ENCODE data around the gene CFAP299.

CFAP299 gene

GRCh38 chr4:80897537-80898303 lies 562.2 kb downstream of the CFAP299 start:
- DNase-seq (ENCODE audit: low read depth, low spot score) = no peak
- no peaks in the 10 kb centered on the region for H3K4me1 ChIP-seq (ENCODE audit: control insufficient read depth, insufficient read depth, low read length)
- no peaks in the 10 kb centered on the region for H3K9me3 ChIP-seq (ENCODE audit: control insufficient read depth, insufficient read depth, low read length)
- no CpG with 5 or more reads among the region's 5 CpGs for WGBS (ENCODE audit: insufficient coverage, insufficient read length)
- no peaks in the 10 kb centered on the region for H3K27me3 ChIP-seq (ENCODE audit: control insufficient read depth, insufficient read depth, low read length)
- no peak overlapping the region for H3K4me3 ChIP-seq (ENCODE audit: low read length)
- no peak overlapping the region for H3K27ac ChIP-seq (ENCODE audit: low read length)
- H3K36me3 ChIP-seq (ENCODE audit: control insufficient read depth, insufficient read depth, low read length) = no peaks in the 10 kb centered on the region

GRCh38 chr4:80900908-80901307 lies 565.4 kb downstream of the CFAP299 start:
- no peaks in the 10 kb centered on the region for H3K27me3 ChIP-seq (ENCODE audit: control insufficient read depth, insufficient read depth, low read length)
- no CpG with 5 or more reads among the region's 2 CpGs for WGBS (ENCODE audit: insufficient coverage, insufficient read length)
- no peaks in the 10 kb centered on the region for H3K36me3 ChIP-seq (ENCODE audit: control insufficient read depth, insufficient read depth, low read length)
- H3K4me1 ChIP-seq (ENCODE audit: control insufficient read depth, insufficient read depth, low read length) = no peaks in the 10 kb centered on the region
- no peak overlapping the region for H3K27ac ChIP-seq (ENCODE audit: low read length)
- no peaks in the 10 kb centered on the region for H3K9me3 ChIP-seq (ENCODE audit: control insufficient read depth, insufficient read depth, low read length)
- DNase-seq (ENCODE audit: low read depth, low spot score) = no peak
- no peak overlapping the region for H3K4me3 ChIP-seq (ENCODE audit: low read length)

- Histone ChIP-seq H3K27me3 (ENCODE audit: control insufficient read depth, insufficient read depth, low read length) (no peaks in the 10 kb centered on the region), H3K27ac (ENCODE audit: low read length) (no peak overlapping the region), H3K9me3 (ENCODE audit: control insufficient read depth, insufficient read depth, low read length) (no peaks in the 10 kb centered on the region), H3K4me3 (ENCODE audit: low read length) (no peak overlapping the region), H3K4me1 (ENCODE audit: control insufficient read depth, insufficient read depth, low read length) (no peaks in the 10 kb centered on the region), H3K36me3 (ENCODE audit: control insufficient read depth, insufficient read depth, low read length) (no peaks in the 10 kb centered on the region)
- no peak for DNase-seq (ENCODE audit: low read depth, low spot score)
These were observed 567.5 kb downstream of the CFAP299 start for GRCh38 chr4:80903020-80903419.

GRCh38 chr4:80909938-80910337 lies 574.4 kb downstream of the CFAP299 start:
- H3K4me3 ChIP-seq (ENCODE audit: low read length) = no peak overlapping the region
- DNase-seq (ENCODE audit: low read depth, low spot score) = no peak
- no peak overlapping the region for H3K27ac ChIP-seq (ENCODE audit: low read length)
- no peaks in the 10 kb centered on the region for H3K27me3 ChIP-seq (ENCODE audit: control insufficient read depth, insufficient read depth, low read length)
- WGBS (ENCODE audit: insufficient coverage, insufficient read length) = no CpG with 5 or more reads among the region's 1 CpG
- H3K36me3 ChIP-seq (ENCODE audit: control insufficient read depth, insufficient read depth, low read length) = no peaks in the 10 kb centered on the region
- H3K9me3 ChIP-seq (ENCODE audit: control insufficient read depth, insufficient read depth, low read length) = no peaks in the 10 kb centered on the region
- H3K4me1 ChIP-seq (ENCODE audit: control insufficient read depth, insufficient read depth, low read length) = no peaks in the 10 kb centered on the region

GRCh38 chr4:80911458-80911857 lies 575.9 kb downstream of the CFAP299 start:
- no peaks in the 10 kb centered on the region for H3K9me3 ChIP-seq (ENCODE audit: control insufficient read depth, insufficient read depth, low read length)
- H3K36me3 ChIP-seq (ENCODE audit: control insufficient read depth, insufficient read depth, low read length) = no peaks in the 10 kb centered on the region
- no peak for DNase-seq (ENCODE audit: low read depth, low spot score)
- H3K4me3 ChIP-seq (ENCODE audit: low read length) = no peak overlapping the region
- no peaks in the 10 kb centered on the region for H3K4me1 ChIP-seq (ENCODE audit: control insufficient read depth, insufficient read depth, low read length)
- no peak overlapping the region for H3K27ac ChIP-seq (ENCODE audit: low read length)
- H3K27me3 ChIP-seq (ENCODE audit: control insufficient read depth, insufficient read depth, low read length) = no peaks in the 10 kb centered on the region

- H3K27ac ChIP-seq (ENCODE audit: low read length) = no peak overlapping the region
- no peaks in the 10 kb centered on the region for H3K27me3 ChIP-seq (ENCODE audit: control insufficient read depth, insufficient read depth, low read length)
- H3K4me1 ChIP-seq (ENCODE audit: control insufficient read depth, insufficient read depth, low read length) = no peaks in the 10 kb centered on the region
- no peak for DNase-seq (ENCODE audit: low read depth, low spot score)
- H3K4me3 ChIP-seq (ENCODE audit: low read length) = no peak overlapping the region
- no peaks in the 10 kb centered on the region for H3K36me3 ChIP-seq (ENCODE audit: control insufficient read depth, insufficient read depth, low read length)
- no CpG with 5 or more reads among the region's 7 CpGs for WGBS (ENCODE audit: insufficient coverage, insufficient read length)
- H3K9me3 ChIP-seq (ENCODE audit: control insufficient read depth, insufficient read depth, low read length) = no peaks in the 10 kb centered on the region
These were observed 576.8 kb downstream of the CFAP299 start for GRCh38 chr4:80912350-80912749.

- H3K4me3 ChIP-seq (ENCODE audit: low read length) = no peak overlapping the region
- no peaks in the 10 kb centered on the region for H3K27me3 ChIP-seq (ENCODE audit: control insufficient read depth, insufficient read depth, low read length)
- H3K27ac ChIP-seq (ENCODE audit: low read length) = no peak overlapping the region
- no CpG with 5 or more reads among the region's 3 CpGs for WGBS (ENCODE audit: insufficient coverage, insufficient read length)
- DNase-seq (ENCODE audit: low read depth, low spot score) = no peak
- no peaks in the 10 kb centered on the region for H3K4me1 ChIP-seq (ENCODE audit: control insufficient read depth, insufficient read depth, low read length)
- H3K36me3 ChIP-seq (ENCODE audit: control insufficient read depth, insufficient read depth, low read length) = no peaks in the 10 kb centered on the region
- no peaks in the 10 kb centered on the region for H3K9me3 ChIP-seq (ENCODE audit: control insufficient read depth, insufficient read depth, low read length)
These were observed 577.9 kb downstream of the CFAP299 start for GRCh38 chr4:80913381-80913780.

- no peaks in the 10 kb centered on the region for H3K27me3 ChIP-seq (ENCODE audit: control insufficient read depth, insufficient read depth, low read length)
- no peaks in the 10 kb centered on the region for H3K4me1 ChIP-seq (ENCODE audit: control insufficient read depth, insufficient read depth, low read length)
- no peak for DNase-seq (ENCODE audit: low read depth, low spot score)
- no peak overlapping the region for H3K4me3 ChIP-seq (ENCODE audit: low read length)
- H3K36me3 ChIP-seq (ENCODE audit: control insufficient read depth, insufficient read depth, low read length) = no peaks in the 10 kb centered on the region
- H3K27ac ChIP-seq (ENCODE audit: low read length) = no peak overlapping the region
- WGBS (ENCODE audit: insufficient coverage, insufficient read length) = no CpG with 5 or more reads among the region's 3 CpGs
- no peaks in the 10 kb centered on the region for H3K9me3 ChIP-seq (ENCODE audit: control insufficient read depth, insufficient read depth, low read length)
These were observed 581.2 kb downstream of the CFAP299 start for GRCh38 chr4:80916770-80917169.

GRCh38 chr4:80918004-80918403 lies 582.5 kb downstream of the CFAP299 start:
- Histone ChIP-seq H3K27me3 (ENCODE audit: control insufficient read depth, insufficient read depth, low read length) (no peaks in the 10 kb centered on the region), H3K4me1 (ENCODE audit: control insufficient read depth, insufficient read depth, low read length) (no peaks in the 10 kb centered on the region), H3K36me3 (ENCODE audit: control insufficient read depth, insufficient read depth, low read length) (no peaks in the 10 kb centered on the region), H3K27ac (ENCODE audit: low read length) (no peak overlapping the region), H3K9me3 (ENCODE audit: control insufficient read depth, insufficient read depth, low read length) (no peaks in the 10 kb centered on the region), H3K4me3 (ENCODE audit: low read length) (no peak overlapping the region)
- no peak for DNase-seq (ENCODE audit: low read depth, low spot score)

- H3K27me3 ChIP-seq (ENCODE audit: control insufficient read depth, insufficient read depth, low read length) = no peaks in the 10 kb centered on the region
- WGBS (ENCODE audit: insufficient coverage, insufficient read length) = 100% methylated on average over 1 of the region's 2 CpGs
- no peaks in the 10 kb centered on the region for H3K9me3 ChIP-seq (ENCODE audit: control insufficient read depth, insufficient read depth, low read length)
- no peak for DNase-seq (ENCODE audit: low read depth, low spot score)
- no peaks in the 10 kb centered on the region for H3K4me1 ChIP-seq (ENCODE audit: control insufficient read depth, insufficient read depth, low read length)
- no peaks in the 10 kb centered on the region for H3K36me3 ChIP-seq (ENCODE audit: control insufficient read depth, insufficient read depth, low read length)
- no peak overlapping the region for H3K4me3 ChIP-seq (ENCODE audit: low read length)
- H3K27ac ChIP-seq (ENCODE audit: low read length) = no peak overlapping the region
These were observed 585.9 kb downstream of the CFAP299 start for GRCh38 chr4:80921441-80921840.

- Histone ChIP-seq H3K27me3 (ENCODE audit: control insufficient read depth, insufficient read depth, low read length) (no peaks in the 10 kb centered on the region), H3K4me1 (ENCODE audit: control insufficient read depth, insufficient read depth, low read length) (no peaks in the 10 kb centered on the region), H3K9me3 (ENCODE audit: control insufficient read depth, insufficient read depth, low read length) (no peaks in the 10 kb centered on the region), H3K27ac (ENCODE audit: low read length) (no peak overlapping the region), H3K4me3 (ENCODE audit: low read length) (no peak overlapping the region), H3K36me3 (ENCODE audit: control insufficient read depth, insufficient read depth, low read length) (no peaks in the 10 kb centered on the region)
- WGBS (ENCODE audit: insufficient coverage, insufficient read length) = no CpG with 5 or more reads among the region's 2 CpGs
- no peak for DNase-seq (ENCODE audit: low read depth, low spot score)
These were observed 587.4 kb downstream of the CFAP299 start for GRCh38 chr4:80922941-80923340.
